SHP77 treated with DMSO at 0.1 percent for 48 hours (cell line): ENCODE data around the gene PIGM.
"Not testable (repeated sequence)": the region's sequence is repeated elsewhere in the genome, so short reads cannot be mapped to it uniquely, and the experiment has no call there.

Experiments used
- DNase-seq: peaks from one replicate; lab custom pipeline; 2025; lab: John Stamatoyannopoulos, UW

PIGM gene

DNA sequence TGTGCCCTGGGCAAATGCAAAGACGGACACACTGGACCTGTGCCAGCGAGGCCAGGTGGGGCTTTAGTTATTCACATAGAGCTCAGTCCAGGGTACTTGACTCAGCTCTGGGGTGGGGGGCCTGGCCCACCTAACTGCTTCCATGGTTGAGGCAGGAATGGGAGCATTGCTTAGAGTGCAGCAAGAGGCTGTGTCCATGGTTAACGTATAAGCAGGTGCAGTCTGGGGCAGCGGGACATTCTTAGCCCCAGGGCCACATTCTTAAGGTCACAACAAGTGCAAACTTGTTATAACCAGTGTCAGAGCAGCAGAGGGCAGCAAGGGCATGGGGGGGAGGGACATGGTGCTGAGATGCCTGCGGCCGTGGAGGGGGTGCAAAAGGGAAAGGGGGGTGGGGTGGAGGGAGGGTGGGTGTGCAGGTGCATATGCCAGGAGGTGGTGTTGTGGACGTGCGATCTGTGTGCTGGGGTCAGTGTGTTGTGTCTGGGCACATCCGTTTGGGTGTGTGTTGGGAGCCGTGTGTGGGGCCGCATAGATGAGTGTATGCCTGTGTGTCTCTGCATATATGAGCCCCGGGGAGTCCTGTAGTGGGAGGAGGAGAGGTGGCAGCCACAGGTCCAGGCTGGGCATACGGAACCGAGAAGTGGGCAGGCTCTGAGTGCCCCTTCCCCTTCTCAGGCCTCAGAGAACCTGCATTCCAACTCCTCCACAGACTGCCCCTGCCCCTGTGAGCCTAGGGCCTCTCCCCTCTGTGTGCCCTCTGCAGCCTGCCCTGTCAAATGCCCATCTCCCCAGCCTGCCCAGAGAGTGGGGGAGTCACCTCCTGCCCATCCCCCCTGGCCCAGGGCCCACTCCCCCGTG is 29.8 kb upstream of the PIGM start:
- DNase-seq, result no peak

DNA sequence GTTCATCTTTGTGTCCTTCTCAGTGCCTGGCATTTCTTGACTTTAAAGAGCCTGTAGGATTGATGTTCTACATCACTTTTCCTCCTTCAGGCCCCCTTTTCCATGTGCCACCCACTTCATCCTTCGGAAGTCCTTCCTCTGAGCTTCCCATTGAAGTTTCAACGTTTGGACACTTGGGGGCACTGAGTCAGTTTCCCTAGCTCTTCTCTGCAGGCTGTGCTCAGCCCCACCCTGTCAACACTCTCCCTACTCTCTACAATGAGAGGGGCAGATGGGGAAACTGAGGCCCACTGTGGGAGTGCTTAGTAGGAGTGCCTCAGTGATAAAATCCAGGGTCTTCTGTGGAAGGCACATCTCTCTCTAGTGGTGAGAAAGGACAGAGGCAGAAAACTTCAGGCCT is 26.3 kb upstream of the PIGM start:
- no peak for DNase-seq

- no peak for DNase-seq
These were observed 24.9 kb upstream of the PIGM start for GRCh38 chr1:160056648-160057169.

GRCh38 chr1:160053548-160054365 is 22.0 kb upstream of the PIGM start:
- no peak for DNase-seq

DNA sequence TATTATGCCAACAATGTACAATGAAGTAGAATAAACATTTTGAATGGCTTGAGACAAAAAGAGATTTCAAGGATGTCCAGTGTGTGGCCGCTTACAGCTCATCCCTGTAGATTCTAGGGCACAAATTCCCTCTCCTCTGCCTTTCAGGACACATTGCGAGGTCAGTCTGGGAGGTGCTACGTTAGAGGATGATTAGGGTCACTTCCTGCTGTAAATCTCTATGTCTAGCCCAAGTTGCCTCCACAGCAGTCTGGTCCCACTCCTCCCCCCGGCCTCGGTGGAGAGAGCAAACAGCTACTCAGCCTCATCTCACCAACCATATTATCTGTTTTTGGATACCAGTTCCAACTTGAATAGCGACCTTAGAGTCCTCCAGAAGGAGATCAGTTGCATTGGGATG is 21.1 kb upstream of the PIGM start:
- DNase-seq, result no peak

GRCh38 chr1:160050619-160051018 is 18.8 kb upstream of the PIGM start:
- no peak for DNase-seq

DNA sequence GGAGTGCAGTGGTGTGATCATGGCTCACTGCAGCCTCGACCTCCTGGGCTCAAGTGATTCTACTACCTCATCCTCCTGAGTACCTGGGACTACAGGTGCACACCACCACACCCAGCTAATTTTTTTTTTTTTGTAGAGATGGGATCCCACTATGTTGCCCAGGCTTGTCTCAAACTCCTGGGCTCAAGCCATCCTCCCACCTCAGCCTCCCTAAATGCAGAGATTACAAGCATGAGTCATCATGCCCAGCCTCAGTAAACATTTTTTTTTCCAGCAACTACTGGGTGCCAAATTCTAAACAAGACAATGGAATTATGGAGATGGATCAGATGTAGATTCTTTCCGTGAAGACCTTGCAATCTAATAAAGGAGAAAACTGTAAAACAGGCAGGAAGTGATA is 18.4 kb upstream of the PIGM start:
- DNase-seq, result not testable (repeated sequence)

GRCh38 chr1:160049101-160049500 is 17.3 kb upstream of the PIGM start:
- DNase-seq, result no peak

DNA sequence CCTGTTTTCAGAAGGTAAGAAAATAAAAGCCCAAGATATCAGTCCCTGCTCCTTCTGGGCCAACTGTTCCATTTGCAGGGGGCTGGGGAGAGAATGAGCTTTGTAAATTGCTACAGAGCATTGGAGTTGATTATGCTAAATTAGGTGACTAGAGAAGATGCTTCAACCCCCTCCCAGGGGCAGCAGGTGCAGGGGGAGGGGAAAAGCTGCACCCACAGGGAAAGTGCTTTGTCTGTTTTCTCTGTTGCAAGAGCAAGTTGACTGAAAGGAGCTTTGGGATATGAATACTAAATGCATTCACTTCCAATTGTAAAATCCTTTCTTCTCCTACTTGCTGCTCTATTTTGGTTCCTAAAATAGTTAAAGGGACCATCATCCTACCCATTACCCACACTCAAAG is 16.5 kb upstream of the PIGM start:
- no peak for DNase-seq

DNA sequence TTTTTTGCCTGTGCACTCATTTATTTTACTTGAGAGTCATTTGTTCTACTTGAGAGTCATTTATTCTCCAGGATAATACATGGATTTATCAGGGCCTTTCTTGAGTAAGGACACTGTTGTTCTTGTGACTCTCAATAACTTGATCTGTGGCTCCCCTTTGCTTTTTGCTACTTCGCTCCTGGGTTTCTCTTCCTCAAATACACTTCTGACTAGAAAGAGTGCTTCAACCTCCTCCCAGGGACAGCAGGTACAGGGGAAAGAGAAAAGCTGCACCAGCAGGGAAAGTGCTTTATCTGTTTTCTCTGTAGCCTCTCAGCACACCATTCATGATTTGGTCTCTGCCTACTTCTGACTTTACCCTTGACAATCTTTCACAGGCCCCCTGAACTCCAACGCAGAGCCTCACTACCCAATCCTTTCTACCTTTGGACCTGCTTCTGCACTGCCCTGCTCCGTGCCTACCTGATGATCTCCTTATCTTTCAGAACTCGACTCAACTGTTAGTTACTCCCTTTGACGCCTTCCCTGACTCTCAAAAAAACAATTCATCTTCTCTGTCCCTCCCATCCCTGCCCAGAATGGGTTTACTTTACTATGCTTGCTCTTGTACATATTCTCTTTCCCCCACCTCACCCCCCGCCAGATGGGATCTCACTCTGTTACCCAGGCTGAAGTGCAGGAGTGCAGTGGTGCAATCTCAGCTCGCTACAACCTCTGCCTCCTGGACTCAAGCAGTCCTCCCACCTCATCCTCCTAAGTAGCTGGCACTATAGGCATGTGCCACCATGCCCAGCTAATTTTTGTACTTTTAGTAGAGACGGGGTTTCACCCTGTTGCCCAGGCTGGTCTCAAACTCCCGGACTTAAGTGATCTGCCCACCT is 15.6 kb upstream of the PIGM start:
- no peak for DNase-seq

- DNase-seq, result no peak
These were observed 14.8 kb upstream of the PIGM start for GRCh38 chr1:160046494-160047110.

DNA sequence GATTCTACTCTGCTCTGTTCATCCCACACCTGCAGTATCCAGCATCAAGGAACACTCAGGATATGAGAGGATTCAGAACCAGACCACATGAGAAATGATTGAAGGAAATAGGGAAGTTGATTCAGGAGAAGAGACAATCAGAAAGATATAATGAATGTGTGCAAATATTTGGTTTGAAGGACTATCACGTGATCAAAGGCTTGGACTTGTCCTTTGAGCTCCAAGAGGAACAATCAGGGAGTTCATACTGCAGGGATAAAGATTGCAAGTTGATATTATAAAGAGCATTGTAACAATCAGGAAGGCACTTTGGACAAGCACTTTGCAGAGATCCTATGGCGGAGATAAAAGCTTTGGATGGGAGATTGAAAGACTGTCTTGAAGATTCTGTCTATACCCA is 13.9 kb upstream of the PIGM start:
- no peak for DNase-seq

DNA sequence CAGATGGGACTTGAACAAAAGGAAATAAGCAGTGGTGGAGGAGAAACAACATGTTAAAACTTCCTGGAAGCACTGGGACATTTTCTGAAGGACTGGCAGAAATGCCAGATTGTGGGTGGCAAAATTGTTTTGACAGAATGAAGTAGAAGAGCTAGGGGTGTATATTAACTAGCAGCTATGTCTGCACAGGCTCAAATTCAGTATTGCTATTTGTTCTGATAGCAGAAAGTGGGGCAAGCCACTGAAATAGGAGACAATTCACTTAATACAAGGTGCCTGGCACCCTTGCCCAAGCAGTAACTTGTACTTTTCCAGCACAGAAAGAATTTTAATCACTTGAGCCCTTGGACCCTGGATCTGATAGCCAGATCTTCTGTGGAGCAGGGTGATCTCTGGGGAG is 11.8 kb upstream of the PIGM start:
- no peak for DNase-seq

- DNase-seq, result no peak
These were observed 8.7 kb upstream of the PIGM start for GRCh38 chr1:160040476-160040875.

- no peak for DNase-seq
These were observed 503 bp upstream of the PIGM start for GRCh38 chr1:160032165-160032820.

GRCh38 chr1:160030657-160031364 is 979 bp downstream of the PIGM start:
- DNase-seq, result no peak

- DNase-seq, result no peak
These were observed 3.4 kb downstream of the PIGM start for GRCh38 chr1:160028426-160028825.

DNA sequence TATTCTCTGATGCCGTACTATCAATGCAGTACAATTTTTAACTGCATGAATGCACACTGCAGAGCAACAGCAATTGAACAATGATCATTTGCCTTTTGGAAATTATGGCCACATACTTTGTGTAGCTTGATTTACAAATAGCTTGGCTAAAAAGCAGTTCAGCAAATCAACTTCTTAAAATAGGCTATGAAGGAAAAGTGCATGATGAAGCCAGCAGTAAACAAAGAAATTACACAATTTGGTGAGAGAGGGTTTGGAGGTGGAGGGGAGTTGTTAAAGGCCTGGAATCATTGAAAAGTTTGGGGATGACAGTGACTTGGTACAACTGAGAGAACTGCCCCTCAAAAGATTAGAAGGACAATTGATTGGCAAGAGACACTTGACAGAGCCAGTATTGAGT is 6.5 kb downstream of the PIGM start:
- no peak for DNase-seq

- DNase-seq, result no peak
These were observed 7.4 kb downstream of the PIGM start for GRCh38 chr1:160024195-160024905.
